ENCODE results near the gene MYB. TPM values are rescaled to one million over a fixed set of nuclear protein-coding genes. Genes with fewer than 3 reads are reported as not detected.

Gene MYB
- total and polyA plus RNA-seq, 12 donors: 0.14 to 11.8 (median 0.74) TPM

- no peaks in the 10 kb centered on the region for H3K9me3 ChIP-seq (replicated peaks in 1 of 3)
- intact Hi-C loops (cut with DNase I): no loop called here
- no peaks in the 10 kb centered on the region for H3K4me1 ChIP-seq (replicated peaks in 1 of 2)
- TF ChIP-seq, protein P1, sequence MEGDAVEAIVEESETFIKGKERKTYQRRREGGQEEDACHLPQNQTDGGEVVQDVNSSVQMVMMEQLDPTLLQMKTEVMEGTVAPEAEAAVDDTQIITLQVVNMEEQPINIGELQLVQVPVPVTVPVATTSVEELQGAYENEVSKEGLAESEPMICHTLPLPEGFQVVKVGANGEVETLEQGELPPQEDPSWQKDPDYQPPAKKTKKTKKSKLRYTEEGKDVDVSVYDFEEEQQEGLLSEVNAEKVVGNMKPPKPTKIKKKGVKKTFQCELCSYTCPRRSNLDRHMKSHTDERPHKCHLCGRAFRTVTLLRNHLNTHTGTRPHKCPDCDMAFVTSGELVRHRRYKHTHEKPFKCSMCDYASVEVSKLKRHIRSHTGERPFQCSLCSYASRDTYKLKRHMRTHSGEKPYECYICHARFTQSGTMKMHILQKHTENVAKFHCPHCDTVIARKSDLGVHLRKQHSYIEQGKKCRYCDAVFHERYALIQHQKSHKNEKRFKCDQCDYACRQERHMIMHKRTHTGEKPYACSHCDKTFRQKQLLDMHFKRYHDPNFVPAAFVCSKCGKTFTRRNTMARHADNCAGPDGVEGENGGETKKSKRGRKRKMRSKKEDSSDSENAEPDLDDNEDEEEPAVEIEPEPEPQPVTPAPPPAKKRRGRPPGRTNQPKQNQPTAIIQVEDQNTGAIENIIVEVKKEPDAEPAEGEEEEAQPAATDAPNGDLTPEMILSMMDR (IDR thresholded peaks at IDR 0.05): no peak
- TF ChIP-seq POLR2A (IDR thresholded peaks at IDR 0.05): no peak
- no peaks in the 10 kb centered on the region for H3K27me3 ChIP-seq
- WGBS, 4 donors: 71 to 90% (median 76%) methylated on average over 3 to 4 of the region's 4 CpGs
- no peak overlapping the region for H3K4me3 ChIP-seq
- no peak overlapping the region for H3K27ac ChIP-seq
- DNase-seq: no peak
- no peaks in the 10 kb centered on the region for H3K36me3 ChIP-seq (replicated peaks in 1 of 2)
These were observed 32.5 kb downstream of the MYB start for GRCh38 chr6:135213616-135214015.

GRCh38 chr6:135215160-135215559, 34.1 kb downstream of the MYB start:
- Histone ChIP-seq H3K27ac (no peak overlapping the region), H3K36me3 (replicated peaks in 1 of 2) (no peaks in the 10 kb centered on the region), H3K4me3 (no peak overlapping the region), H3K9me3 (replicated peaks in 1 of 3) (no peaks in the 10 kb centered on the region), H3K4me1 (replicated peaks in 1 of 2) (no peaks in the 10 kb centered on the region), H3K27me3 (no peaks in the 10 kb centered on the region)
- no peak for DNase-seq
- 84 to 97% (median 85%) methylated on average over 3 of the region's 3 CpGs for WGBS, 4 donors
- intact Hi-C loops (cut with DNase I): no loop called here
- no peak for TF ChIP-seq POLR2A (IDR thresholded peaks at IDR 0.05)
- TF ChIP-seq, protein P1 (IDR thresholded peaks at IDR 0.05): no peak

GRCh38 chr6:135215563-135215962, 34.5 kb downstream of the MYB start:
- H3K27me3 ChIP-seq: no peaks in the 10 kb centered on the region
- 83 to 85% (median 84%) methylated on average over 6 of the region's 6 CpGs for WGBS, 4 donors

DNA sequence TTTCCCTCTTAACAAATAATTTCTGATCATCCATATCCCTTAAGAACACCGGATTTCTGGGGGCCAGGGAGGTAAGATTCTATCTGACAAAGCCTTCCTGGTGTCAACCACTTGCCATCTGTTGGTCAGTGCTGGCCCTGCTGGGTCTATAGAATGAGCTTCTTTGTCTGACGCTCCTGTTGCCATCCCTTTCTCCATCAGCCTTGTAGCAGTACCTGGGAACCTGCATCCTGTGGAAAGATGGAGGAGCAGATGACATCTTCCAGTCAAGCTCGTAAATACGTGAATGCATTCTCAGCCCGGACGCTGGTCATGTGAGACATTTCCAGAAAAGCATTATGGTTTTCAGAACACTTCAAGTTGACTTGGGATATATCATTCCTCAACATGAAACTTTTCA, 36.6 kb downstream of the MYB start:
- 95 to 99% (median 98%) methylated on average over 6 of the region's 6 CpGs for WGBS, 4 donors
- no peak overlapping the region for H3K4me3 ChIP-seq
- H3K27ac ChIP-seq: no peak overlapping the region
- no peaks in the 10 kb centered on the region for H3K9me3 ChIP-seq (replicated peaks in 1 of 3)
- H3K4me1 ChIP-seq (replicated peaks in 1 of 2): no peaks in the 10 kb centered on the region
- no peaks in the 10 kb centered on the region for H3K27me3 ChIP-seq
- H3K36me3 ChIP-seq (replicated peaks in 1 of 2): no peaks in the 10 kb centered on the region
- intact Hi-C loops (cut with DNase I): no loop called here
- no peak for DNase-seq
- no peak for TF ChIP-seq POLR2A (IDR thresholded peaks at IDR 0.05)
- TF ChIP-seq, protein P1 (IDR thresholded peaks at IDR 0.05): no peak

More at GRCh38 chr6:135215563-135215962, 34.5 kb downstream of the MYB start:
- TF ChIP-seq, protein P1 (IDR thresholded peaks at IDR 0.05): no peak
- TF ChIP-seq POLR2A (IDR thresholded peaks at IDR 0.05): no peak
- H3K9me3 ChIP-seq (replicated peaks in 1 of 3): no peaks in the 10 kb centered on the region
- H3K27ac ChIP-seq: no peak overlapping the region
- H3K4me3 ChIP-seq: no peak overlapping the region
- intact Hi-C loops (cut with DNase I): no loop called here
- DNase-seq: no peak
- H3K36me3 ChIP-seq (replicated peaks in 1 of 2): no peaks in the 10 kb centered on the region
- no peaks in the 10 kb centered on the region for H3K4me1 ChIP-seq (replicated peaks in 1 of 2)
